Ishikawa (cell line): ENCODE measurements around the gene USP7.

Source experiments
- CEBPB ChIP-seq: IDR thresholded peaks from 2 replicates; pipeline ENCODE4 v1.6.1; 2012
- EP300 ChIP-seq: IDR thresholded peaks from 2 replicates; pipeline ENCODE4 v1.6.1; 2012; ENCODE audit warnings: borderline replicate concordance
- MAX ChIP-seq: IDR thresholded peaks from 2 replicates; pipeline ENCODE4 v1.6.1; 2012
- NFIC ChIP-seq: IDR thresholded peaks from 2 replicates; pipeline ENCODE4 v1.6.1; 2012
- RAD21 ChIP-seq: IDR thresholded peaks from 2 replicates; pipeline ENCODE4 v1.6.1; 2012; ENCODE audit warnings: low read depth
- REST ChIP-seq: IDR thresholded peaks from 2 replicates; pipeline ENCODE4 v1.6.1; 2012; ENCODE audit warnings: low read depth, mild to moderate bottlenecking
- TAF1 ChIP-seq: IDR thresholded peaks from 2 replicates; pipeline ENCODE4 v1.6.1; 2012; ENCODE audit warnings: low read depth, mild to moderate bottlenecking
- TCF12 ChIP-seq: IDR thresholded peaks from 2 replicates; pipeline ENCODE4 v1.6.1; 2012; ENCODE audit warnings: low read depth
- USF1 ChIP-seq: IDR thresholded peaks from 2 replicates; pipeline ENCODE4 v1.6.1; 2012
- YY1 ChIP-seq: IDR thresholded peaks from 2 replicates; pipeline ENCODE4 v1.6.1; 2012; ENCODE audit warnings: low read depth
- ZBTB7A ChIP-seq: IDR thresholded peaks from 2 replicates; pipeline ENCODE4 v1.6.1; 2012; ENCODE audit warnings: low read depth

GRCh38 chr16:8953064-8953463 lies 10.6 kb downstream of the USP7 start:
- TF ChIP-seq TAF1 (no peak), ZBTB7A (no peak), EP300 (no peak), RAD21 (no peak), REST (no peak), TCF12 (no peak), NFIC (no peak), CEBPB (no peak), YY1 (no peak), USF1 (no peak), MAX (no peak)
